ENCODE results near the gene SPOCK1. TPM values are rescaled to one million over a fixed set of nuclear protein-coding genes. Genes with fewer than 3 reads are reported as not detected.

The SPOCK1 gene
- total and polyA plus RNA-seq, 2 donors (not counting 3 experiments of a cell fraction or from before 2014, with no cell fraction given): 144 to 280 TPM

DNA sequence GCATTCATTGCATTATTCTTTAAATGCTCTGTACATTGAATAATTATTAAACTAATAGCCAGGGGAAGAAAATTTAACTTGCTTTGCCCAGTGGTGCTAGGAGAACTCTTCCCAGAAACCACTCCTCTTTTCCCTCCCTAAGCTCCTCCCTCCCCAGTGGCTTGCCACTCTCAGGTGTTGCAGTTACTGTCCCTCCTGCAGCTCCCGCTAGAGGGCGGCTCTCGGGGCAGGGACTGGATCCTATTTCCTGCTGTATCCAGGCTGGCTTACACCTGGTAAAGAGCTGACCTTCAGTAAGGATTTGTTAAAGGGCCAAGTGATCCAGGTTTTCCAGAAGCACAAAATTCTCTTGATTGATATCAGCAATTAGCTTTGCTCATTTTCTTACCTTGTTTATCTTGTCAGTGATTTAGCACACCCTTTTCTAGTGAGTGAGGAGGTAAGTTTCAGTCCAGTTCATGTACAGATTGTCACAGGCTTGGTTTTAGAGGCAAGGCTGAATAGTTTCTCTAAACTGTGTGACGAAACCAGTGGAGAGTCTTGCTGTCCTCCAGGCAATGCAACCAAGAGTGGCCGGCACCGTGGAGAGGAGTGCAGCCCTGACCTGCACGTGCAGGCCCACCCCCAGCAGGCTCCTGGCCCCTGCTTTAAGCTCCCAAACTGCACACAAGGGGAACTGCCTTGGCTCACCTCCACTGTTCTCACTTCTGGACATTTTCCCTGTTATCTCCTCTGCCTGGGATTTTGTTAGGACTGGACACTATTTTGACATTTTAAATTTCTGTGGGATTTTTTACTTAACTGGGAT lies 423.8 kb downstream of the SPOCK1 start:
- FAIRE-seq (no peak), DNase-seq (ENCODE audit: low read depth, low spot score) (peak; percentile 33)
- dilution Hi-C loops (cut with MboI; ENCODE audit: extremely low pct_ligation_motif_present, low sequenced_read_pairs): no loop called here
- Histone ChIP-seq H3K27me3 (ENCODE audit: control insufficient read depth in 2 of 2, insufficient read depth in 2 of 2, low read length in 2 of 2) (no peaks in the 10 kb centered on the region), H3K9ac (replicated peaks; ENCODE audit: extremely low read depth, insufficient read depth, low read length) (no peak overlapping the region), H2AFZ (ENCODE audit: low read depth, low read length) (no peak overlapping the region), H3K79me2 (ENCODE audit: control insufficient read depth, insufficient read depth, low read length) (peaks cover 4% of the 10 kb centered on the region), H3K9me1 (replicated peaks; ENCODE audit: control insufficient read depth, extremely low read depth, insufficient read depth, low read length) (no peaks in the 10 kb centered on the region), H3K4me3 (replicated peaks in 1 of 3; ENCODE audit: insufficient read depth in 1 of 3, low read depth in 1 of 3, low read length in 3 of 3) (no peak overlapping the region), H3K4me1 (ENCODE audit: control insufficient read depth, extremely low read depth, insufficient read depth, low read length) (peaks cover 27% of the 10 kb centered on the region), H3K4me2 (ENCODE audit: insufficient read depth, low read length) (no peak overlapping the region), H3K36me3 (ENCODE audit: control insufficient read depth in 2 of 2, extremely low read depth in 1 of 2, insufficient read depth in 2 of 2, low read length in 2 of 2) (no peaks in the 10 kb centered on the region), H3K27ac (ENCODE audit: insufficient read depth, low read depth, low read length) (no peak overlapping the region), H3K9me3 (replicated peaks; ENCODE audit: control insufficient read depth, insufficient read depth, low read length) (no peaks in the 10 kb centered on the region), H4K20me1 (replicated peaks; ENCODE audit: control insufficient read depth, extremely low read depth, insufficient read depth, low read length) (no peaks in the 10 kb centered on the region)
- intact Hi-C loops (cut with micrococcal nuclease): loop anchor here (2.0 to 10.0 kb wide), 3 partner anchors 149 to 423 kb away; partner anchors contain the start of gene SPOCK1
- TF ChIP-seq JUN (IDR thresholded peaks at IDR 0.05; ENCODE audit: borderline replicate concordance, insufficient read depth, insufficient read length, low read depth): no peak
- TF ChIP-seq, protein P1, sequence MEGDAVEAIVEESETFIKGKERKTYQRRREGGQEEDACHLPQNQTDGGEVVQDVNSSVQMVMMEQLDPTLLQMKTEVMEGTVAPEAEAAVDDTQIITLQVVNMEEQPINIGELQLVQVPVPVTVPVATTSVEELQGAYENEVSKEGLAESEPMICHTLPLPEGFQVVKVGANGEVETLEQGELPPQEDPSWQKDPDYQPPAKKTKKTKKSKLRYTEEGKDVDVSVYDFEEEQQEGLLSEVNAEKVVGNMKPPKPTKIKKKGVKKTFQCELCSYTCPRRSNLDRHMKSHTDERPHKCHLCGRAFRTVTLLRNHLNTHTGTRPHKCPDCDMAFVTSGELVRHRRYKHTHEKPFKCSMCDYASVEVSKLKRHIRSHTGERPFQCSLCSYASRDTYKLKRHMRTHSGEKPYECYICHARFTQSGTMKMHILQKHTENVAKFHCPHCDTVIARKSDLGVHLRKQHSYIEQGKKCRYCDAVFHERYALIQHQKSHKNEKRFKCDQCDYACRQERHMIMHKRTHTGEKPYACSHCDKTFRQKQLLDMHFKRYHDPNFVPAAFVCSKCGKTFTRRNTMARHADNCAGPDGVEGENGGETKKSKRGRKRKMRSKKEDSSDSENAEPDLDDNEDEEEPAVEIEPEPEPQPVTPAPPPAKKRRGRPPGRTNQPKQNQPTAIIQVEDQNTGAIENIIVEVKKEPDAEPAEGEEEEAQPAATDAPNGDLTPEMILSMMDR (IDR thresholded peaks at IDR 0.05; ENCODE audit: extremely low read depth in 1 of 2, insufficient read depth in 1 of 2, low read depth in 1 of 2, low read length in 2 of 2): peak; percentile 53 to 65
- TF ChIP-seq MYC (IDR thresholded peaks at IDR 0.05; ENCODE audit: low read depth, low read length): no peak
- TF ChIP-seq MAX (IDR thresholded peaks at IDR 0.05; ENCODE audit: insufficient read depth, insufficient read length): no peak
- POLR2A ChIA-PET: no interaction called here
- CTCF ChIA-PET: interaction anchor here (0.6 to 2.0 kb wide), 14 partner anchors 8 to 246 kb away, joined by 3 to 13 read pairs (median 4); no protein-coding TSS in a partner anchor
- BruUV-seq (replicated peaks): no TSS peak

Measured in endothelial cell of umbilical vein (primary cell).